ENCODE measurements around the gene DDX51. TPM values are rescaled to one million over a fixed set of nuclear protein-coding genes. Genes with fewer than 3 reads are reported as not detected.

The DDX51 gene
- total and polyA plus RNA-seq, 2 of the 4 experiments (the other 2 are of a cell fraction): 3.8 to 14.5 TPM

DNA sequence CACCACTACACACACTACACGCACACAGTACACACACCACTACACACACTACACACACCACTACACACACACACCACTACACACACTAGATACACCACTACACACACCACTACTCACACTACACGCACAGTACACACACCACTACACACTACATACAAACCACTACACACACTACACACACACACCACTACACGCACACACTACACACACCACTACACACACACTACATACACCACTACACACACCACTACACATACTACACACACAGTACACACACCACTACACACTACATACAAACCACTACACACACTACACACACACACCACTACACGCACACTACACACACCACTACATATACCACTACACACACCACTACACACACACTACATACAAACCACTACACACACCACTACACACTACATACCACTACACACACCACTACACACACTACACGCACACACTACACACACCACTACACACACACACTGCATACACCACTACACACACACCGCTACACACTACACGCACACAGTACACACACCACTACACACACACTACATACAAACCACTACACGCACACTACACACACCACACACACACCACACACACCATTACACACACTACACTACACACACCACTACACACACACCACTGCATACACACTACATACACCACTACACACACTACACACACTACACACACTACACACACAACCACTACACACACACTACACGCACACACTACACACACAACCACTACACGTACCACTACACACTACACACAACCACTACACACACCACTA lies 11.9 kb upstream of the DDX51 start:
- in situ Hi-C loops (cut with MboI; ENCODE audit: low sequenced_read_pairs) (no loop called here), dilution Hi-C loops (cut with HindIII; ENCODE audit: low sequenced_read_pairs, unreplicated experiment) (no loop called here), intact Hi-C loops (cut with micrococcal nuclease) (loop anchor here (2.0 kb wide), 1 partner anchor 259 kb away; no protein-coding TSS in a partner anchor)
- Histone ChIP-seq H2BK5ac (ENCODE audit: low read depth, low read length, poor library complexity, severe bottlenecking) (peak overlapping the region; percentile 95), H2BK15ac (ENCODE audit: low read depth, low read length) (no peak overlapping the region), H4K91ac (ENCODE audit: insufficient read depth, low read depth, low read length) (no peak overlapping the region), H3K14ac (replicated peaks; ENCODE audit: low read depth, low read length) (no peak overlapping the region), H2AK5ac (ENCODE audit: low read depth, low read length) (peak overlapping the region; percentile 16; the same call in 1 of the 2 replicates), H3K9me3 (ENCODE audit: control insufficient read depth, insufficient read depth, low read length) (no peaks in the 10 kb centered on the region), H3K27me3 (ENCODE audit: control insufficient read depth, insufficient read depth, low read length) (no peaks in the 10 kb centered on the region; the same call in 1 of the 2 replicates), H2BK20ac (ENCODE audit: low read depth, low read length) (no peak overlapping the region), H2AFZ (replicated peaks; ENCODE audit: low read length, poor library complexity) (no peak overlapping the region), H3K4ac (ENCODE audit: low read depth, low read length) (no peak overlapping the region), H3K18ac (ENCODE audit: low read depth, low read length) (no peak overlapping the region), H4K8ac (ENCODE audit: low read depth in 2 of 2, low read length in 2 of 2) (no peak overlapping the region), H3K9ac (ENCODE audit: low read depth, low read length) (no peak overlapping the region), H3K27ac (ENCODE audit: insufficient read depth, low read length) (no peak overlapping the region), H3K4me3 (ENCODE audit: insufficient read depth, low read depth, low read length) (no peak overlapping the region), H4K5ac (ENCODE audit: low read depth, low read length) (no peak overlapping the region), H2BK120ac (ENCODE audit: low read depth, low read length) (no peak overlapping the region), H3K9me1 (ENCODE audit: insufficient read depth, low read length) (peaks cover 16% of the 10 kb centered on the region; the same call in 1 of the 2 replicates), H3K4me1 (ENCODE audit: control insufficient read depth, insufficient read depth, low read length) (no peaks in the 10 kb centered on the region), H3K4me2 (ENCODE audit: low read depth, low read length) (no peak overlapping the region), H3K56ac (ENCODE audit: extremely low read depth, insufficient read depth, low read length) (no peak overlapping the region), H3K79me1 (ENCODE audit: low read depth in 1 of 2, low read length in 2 of 2) (no peaks in the 10 kb centered on the region), H4K20me1 (ENCODE audit: insufficient read depth, low read length) (peaks cover 18% of the 10 kb centered on the region), H3K36me3 (ENCODE audit: control insufficient read depth, insufficient read depth, low read length) (peaks cover 18% of the 10 kb centered on the region), H2AK9ac (replicated peaks; ENCODE audit: low read depth, low read length, poor library complexity) (no peak overlapping the region), H3K23ac (ENCODE audit: low read depth, low read length) (no peak overlapping the region)
- WGBS, 2 experiments (ENCODE audit: extremely low coverage in 2 of 2, insufficient read length in 1 of 2): 96% methylated on average over 5 of the region's 10 CpGs; no CpG with 5 or more reads in 1 of the 2 experiments
- CTCF ChIA-PET: no interaction called here
- DNase-seq (no peak), ATAC-seq (ENCODE audit: low read depth) (no peak)
- TF ChIP-seq, protein P1, sequence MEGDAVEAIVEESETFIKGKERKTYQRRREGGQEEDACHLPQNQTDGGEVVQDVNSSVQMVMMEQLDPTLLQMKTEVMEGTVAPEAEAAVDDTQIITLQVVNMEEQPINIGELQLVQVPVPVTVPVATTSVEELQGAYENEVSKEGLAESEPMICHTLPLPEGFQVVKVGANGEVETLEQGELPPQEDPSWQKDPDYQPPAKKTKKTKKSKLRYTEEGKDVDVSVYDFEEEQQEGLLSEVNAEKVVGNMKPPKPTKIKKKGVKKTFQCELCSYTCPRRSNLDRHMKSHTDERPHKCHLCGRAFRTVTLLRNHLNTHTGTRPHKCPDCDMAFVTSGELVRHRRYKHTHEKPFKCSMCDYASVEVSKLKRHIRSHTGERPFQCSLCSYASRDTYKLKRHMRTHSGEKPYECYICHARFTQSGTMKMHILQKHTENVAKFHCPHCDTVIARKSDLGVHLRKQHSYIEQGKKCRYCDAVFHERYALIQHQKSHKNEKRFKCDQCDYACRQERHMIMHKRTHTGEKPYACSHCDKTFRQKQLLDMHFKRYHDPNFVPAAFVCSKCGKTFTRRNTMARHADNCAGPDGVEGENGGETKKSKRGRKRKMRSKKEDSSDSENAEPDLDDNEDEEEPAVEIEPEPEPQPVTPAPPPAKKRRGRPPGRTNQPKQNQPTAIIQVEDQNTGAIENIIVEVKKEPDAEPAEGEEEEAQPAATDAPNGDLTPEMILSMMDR (conservative IDR thresholded peaks at IDR 0.05; ENCODE audit: low read depth, low read length): no peak
- TF ChIP-seq FOS (IDR thresholded peaks at IDR 0.05; ENCODE audit: low read depth, low read length) (no peak), MAZ (IDR thresholded peaks at IDR 0.05; ENCODE audit: borderline replicate concordance, low read depth, low read length) (no peak), RAD21 (IDR thresholded peaks at IDR 0.05; ENCODE audit: low read length) (no peak), RFX5 (IDR thresholded peaks at IDR 0.05; ENCODE audit: low read depth, low read length) (no peak), SMC3 (IDR thresholded peaks at IDR 0.05; ENCODE audit: low read depth, low read length) (no peak), RCOR1 (IDR thresholded peaks at IDR 0.05; ENCODE audit: insufficient replicate concordance, low read length) (no peak), CHD1 (IDR thresholded peaks at IDR 0.05; ENCODE audit: low read depth, low read length) (no peak), BHLHE40 (IDR thresholded peaks at IDR 0.05; ENCODE audit: low read depth, low read length) (no peak), NFE2L2 (IDR thresholded peaks at IDR 0.05; ENCODE audit: low read depth, low read length) (no peak), POLR2A (IDR thresholded peaks at IDR 0.05; ENCODE audit: low read depth, low read length) (no peak), CEBPB (IDR thresholded peaks at IDR 0.05; ENCODE audit: low read depth, low read length) (no peak)
- TF ChIP-seq, protein P2, sequence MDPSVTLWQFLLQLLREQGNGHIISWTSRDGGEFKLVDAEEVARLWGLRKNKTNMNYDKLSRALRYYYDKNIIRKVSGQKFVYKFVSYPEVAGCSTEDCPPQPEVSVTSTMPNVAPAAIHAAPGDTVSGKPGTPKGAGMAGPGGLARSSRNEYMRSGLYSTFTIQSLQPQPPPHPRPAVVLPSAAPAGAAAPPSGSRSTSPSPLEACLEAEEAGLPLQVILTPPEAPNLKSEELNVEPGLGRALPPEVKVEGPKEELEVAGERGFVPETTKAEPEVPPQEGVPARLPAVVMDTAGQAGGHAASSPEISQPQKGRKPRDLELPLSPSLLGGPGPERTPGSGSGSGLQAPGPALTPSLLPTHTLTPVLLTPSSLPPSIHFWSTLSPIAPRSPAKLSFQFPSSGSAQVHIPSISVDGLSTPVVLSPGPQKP (IDR thresholded peaks at IDR 0.05; ENCODE audit: borderline replicate concordance, low read depth, low read length): no peak
- POLR2A ChIA-PET (ENCODE audit: unreplicated experiment): no interaction called here
- no TSS peak for BruUV-seq (replicated peaks)
